GM23248 (cell line): ENCODE results near the gene PIEZO2.

ENCODE experiments used
- EZH2 ChIP-seq: fragments of 200-600 bp; sonication (generic); IDR thresholded peaks from 2 replicates; pipeline ENCODE4 v1.6.1; 2018; ENCODE audit warnings: antibody characterized with exemption, mild to moderate bottlenecking; ENCODE audit not compliant: insufficient read depth, poor library complexity, severe bottlenecking
- EZH2phosphoT487 ChIP-seq: fragments of 200-600 bp; sonication (generic); IDR thresholded peaks from 2 replicates; pipeline ENCODE4 v1.6.1; 2018; ENCODE audit warnings: antibody characterized with exemption, moderate library complexity, mild to moderate bottlenecking, low read depth; ENCODE audit not compliant: insufficient read depth

DNA sequence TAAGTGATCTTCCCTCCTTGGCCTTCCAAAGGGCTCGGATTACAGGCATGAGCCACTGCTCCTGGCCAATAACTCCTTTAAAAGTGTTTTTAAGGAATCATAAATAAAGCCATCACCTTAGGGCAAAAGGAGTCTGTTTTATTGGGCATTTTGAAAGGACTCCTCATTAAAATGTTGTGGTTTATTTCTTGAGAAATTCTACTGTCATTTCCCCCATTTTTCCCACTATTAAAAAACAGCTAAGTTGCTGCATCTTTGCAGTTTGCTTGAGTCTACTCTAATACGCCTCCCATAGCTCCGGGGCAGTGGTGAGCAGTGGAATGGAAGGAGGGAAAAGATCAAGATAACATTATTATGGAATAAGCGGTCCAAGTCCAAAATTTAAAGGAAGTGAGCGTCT lies 293.2 kb downstream of the PIEZO2 start:
- TF ChIP-seq EZH2, result no peak
- TF ChIP-seq EZH2phosphoT487, result no peak
